SJCRH30 (cell line): ENCODE data around the gene ACBD6. TPM values are rescaled to one million over a fixed set of nuclear protein-coding genes. Genes with fewer than 3 reads are reported as not detected.
A peak's percentile ranks its signal among the peaks of the same experiment; 100 is the strongest.

Experiments
- DNase-seq, 2 experiments: peaks; one replicate each; pipeline ENCODE4 v3.0.0-alpha.2; 2015 to 2020
- H3K27ac ChIP-seq: fragments of 250-450 bp; sonication (Bioruptor Pico); 2 replicates; pipeline ENCODE4 v1.5.1; 2020; ENCODE audit warnings: mild to moderate bottlenecking, moderate library complexity
- H3K27me3 ChIP-seq: fragments of 250-450 bp; sonication (Bioruptor Pico); 2 replicates; pipeline ENCODE4 v1.5.1; 2020; ENCODE audit warnings: mild to moderate bottlenecking, moderate library complexity
- H3K36me3 ChIP-seq: fragments of 250-450 bp; sonication (Bioruptor Pico); 2 replicates; pipeline ENCODE4 v1.5.1; 2020; ENCODE audit warnings: mild to moderate bottlenecking, moderate library complexity
- H3K4me1 ChIP-seq: fragments of 250-450 bp; sonication (Bioruptor Pico); 2 replicates; pipeline ENCODE4 v1.5.1; 2020; ENCODE audit warnings: mild to moderate bottlenecking, moderate library complexity
- H3K4me3 ChIP-seq: fragments of 250-450 bp; sonication (Bioruptor Pico); 2 replicates; pipeline ENCODE4 v1.5.1; 2020; ENCODE audit warnings: mild to moderate bottlenecking, moderate library complexity
- H3K9me3 ChIP-seq: fragments of 250-450 bp; sonication (Bioruptor Pico); replicated peaks from 2 replicates; pipeline ENCODE4 v1.5.1; 2020; ENCODE audit warnings: mild to moderate bottlenecking, moderate library complexity
- total RNA-seq: library from RNA; depleted of rRNA; stranded (reverse); fragments of >200 nt; shearing (Covaris generic); gene quantifications from 2 replicates; pipeline ENCODE4 v1.2.3, GENCODE V29; 2014; rRNA removed

ACBD6 gene
- total RNA-seq, 1 experiment from 2014 or later, result 44.6 TPM

- Histone ChIP-seq H3K36me3 (no peaks in the 10 kb centered on the region), H3K4me1 (peaks cover 27% of the 10 kb centered on the region; the same call in 1 of the 2 replicates), H3K27ac (peak overlapping the region; percentile 76), H3K27me3 (no peaks in the 10 kb centered on the region), H3K9me3 (no peaks in the 10 kb centered on the region), H3K4me3 (no peak overlapping the region)
- DNase-seq, result peak; percentile 91 to 94
Observed at GRCh38 chr1:180248731-180249681, 253.4 kb downstream of the ACBD6 start.

DNA sequence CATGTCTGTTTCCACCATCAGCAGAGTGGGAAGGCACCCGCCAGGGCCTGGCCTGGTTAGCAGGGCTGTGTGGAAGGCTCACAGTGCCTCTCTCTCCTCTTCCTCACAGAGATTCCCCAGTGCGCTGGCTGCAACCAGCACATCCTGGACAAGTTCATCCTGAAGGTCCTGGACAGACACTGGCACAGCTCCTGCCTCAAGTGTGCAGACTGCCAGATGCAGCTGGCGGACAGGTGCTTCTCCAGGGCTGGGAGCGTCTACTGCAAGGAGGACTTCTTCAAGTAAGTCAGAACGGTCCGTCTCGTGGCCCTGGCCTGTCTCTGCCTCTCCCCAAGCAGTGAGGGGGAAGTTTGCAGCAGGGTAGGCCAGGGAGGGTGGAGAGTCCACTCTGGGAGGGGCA lies 254.2 kb downstream of the ACBD6 start:
- Histone ChIP-seq H3K4me3 (no peak overlapping the region), H3K4me1 (peaks cover 30% of the 10 kb centered on the region; the same call in 1 of the 2 replicates), H3K36me3 (no peaks in the 10 kb centered on the region), H3K27me3 (no peaks in the 10 kb centered on the region), H3K9me3 (no peaks in the 10 kb centered on the region), H3K27ac (peak overlapping the region; percentile 76)
- DNase-seq, result no peak

DNA sequence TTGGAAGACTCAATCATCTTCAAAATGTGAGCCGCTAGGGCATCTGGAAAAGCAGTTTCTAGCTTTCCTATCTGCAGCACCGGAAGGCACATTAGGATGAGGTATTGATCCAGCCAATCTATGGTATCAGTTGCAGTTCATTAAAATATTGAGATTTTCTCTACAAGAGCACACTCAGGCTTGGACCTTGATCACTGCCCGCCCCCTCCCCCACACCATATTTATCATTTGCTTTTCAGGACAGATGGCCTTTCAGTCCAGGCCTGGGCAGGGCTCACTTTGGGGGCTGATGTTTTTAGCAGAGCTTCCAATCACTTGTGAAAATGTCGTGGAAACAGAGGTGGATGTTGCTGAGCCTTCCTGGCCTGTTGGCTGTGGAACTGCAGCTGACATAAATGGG lies 254.8 kb downstream of the ACBD6 start:
- Histone ChIP-seq H3K27ac (no peak overlapping the region; the same call in 1 of the 2 replicates), H3K4me3 (no peak overlapping the region), H3K36me3 (no peaks in the 10 kb centered on the region), H3K9me3 (no peaks in the 10 kb centered on the region), H3K27me3 (no peaks in the 10 kb centered on the region), H3K4me1 (peaks cover 31% of the 10 kb centered on the region; the same call in 1 of the 2 replicates)
- no peak for DNase-seq

- H3K9me3 ChIP-seq, result no peaks in the 10 kb centered on the region
- no peak overlapping the region for H3K4me3 ChIP-seq
- no peaks in the 10 kb centered on the region for H3K36me3 ChIP-seq
- no peak for DNase-seq
- H3K27me3 ChIP-seq, result no peaks in the 10 kb centered on the region
- no peak overlapping the region for H3K27ac ChIP-seq
- H3K4me1 ChIP-seq, result peaks cover 31% of the 10 kb centered on the region; the same call in 1 of the 2 replicates
Observed at GRCh38 chr1:180247061-180247460, 255.3 kb downstream of the ACBD6 start.

DNA sequence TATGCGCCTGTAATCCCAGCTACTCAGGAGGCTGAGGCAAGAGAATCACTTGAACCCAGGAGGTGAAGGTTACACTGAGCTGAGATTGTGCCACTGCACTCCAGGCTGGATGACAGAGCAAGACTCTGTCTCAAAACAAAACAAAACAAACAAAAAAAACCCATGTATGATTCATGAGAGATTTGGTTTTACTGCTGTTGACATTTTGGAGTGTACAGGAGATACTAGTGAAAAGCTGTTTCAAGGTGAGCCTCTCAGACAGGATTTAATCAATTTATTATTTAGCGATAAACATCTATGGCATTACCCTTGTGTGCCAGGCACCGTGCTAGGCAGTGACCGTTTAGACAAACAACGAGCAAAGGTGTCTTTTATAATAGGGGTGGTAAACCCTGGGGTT lies 255.8 kb downstream of the ACBD6 start:
- no peak overlapping the region for H3K4me3 ChIP-seq
- no peak overlapping the region for H3K27ac ChIP-seq
- no peaks in the 10 kb centered on the region for H3K27me3 ChIP-seq
- no peak for DNase-seq
- H3K36me3 ChIP-seq, result no peaks in the 10 kb centered on the region
- no peaks in the 10 kb centered on the region for H3K9me3 ChIP-seq
- H3K4me1 ChIP-seq, result peaks cover 31% of the 10 kb centered on the region; the same call in 1 of the 2 replicates

DNA sequence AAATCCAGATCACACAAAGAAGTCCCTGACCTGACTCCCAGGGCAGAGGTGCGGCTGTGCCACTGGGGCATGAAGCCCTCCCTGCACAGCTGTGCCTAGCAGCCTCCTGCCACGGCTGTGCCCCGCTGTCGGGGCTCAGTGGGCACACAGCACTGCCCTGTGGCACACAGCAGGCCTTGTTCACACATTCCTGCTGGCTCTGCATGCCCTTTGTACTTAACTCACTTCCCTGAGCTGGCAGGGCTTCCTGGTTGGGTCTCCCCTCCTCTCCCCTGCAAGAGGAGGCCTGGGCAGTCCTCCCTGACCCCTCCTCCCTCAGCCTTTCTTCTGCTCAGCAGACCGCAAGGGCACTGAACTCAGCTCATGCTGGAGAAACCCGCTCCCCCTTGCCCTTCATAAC lies 257.5 kb downstream of the ACBD6 start:
- H3K9me3 ChIP-seq, result no peaks in the 10 kb centered on the region
- H3K4me3 ChIP-seq, result no peak overlapping the region
- no peaks in the 10 kb centered on the region for H3K27me3 ChIP-seq
- H3K27ac ChIP-seq, result no peak overlapping the region
- H3K36me3 ChIP-seq, result no peaks in the 10 kb centered on the region
- DNase-seq, result no peak
- H3K4me1 ChIP-seq, result peaks cover 24% of the 10 kb centered on the region; the same call in 1 of the 2 replicates

- Histone ChIP-seq H3K36me3 (no peaks in the 10 kb centered on the region), H3K9me3 (no peaks in the 10 kb centered on the region), H3K27me3 (no peaks in the 10 kb centered on the region), H3K27ac (no peak overlapping the region), H3K4me3 (no peak overlapping the region), H3K4me1 (peaks cover 15% of the 10 kb centered on the region; the same call in 1 of the 2 replicates)
- peak; percentile 56 to 75 for DNase-seq
Observed at GRCh38 chr1:180243517-180244221, 258.7 kb downstream of the ACBD6 start.

- DNase-seq, result peak in 1 of 2 experiments; percentile 24
Observed at GRCh38 chr1:180241716-180242544, 260.4 kb downstream of the ACBD6 start.

GRCh38 chr1:180239145-180240096 lies 263.0 kb downstream of the ACBD6 start:
- DNase-seq, result no peak
- Histone ChIP-seq H3K27ac (no peak overlapping the region), H3K9me3 (no peaks in the 10 kb centered on the region), H3K36me3 (no peaks in the 10 kb centered on the region), H3K27me3 (no peaks in the 10 kb centered on the region), H3K4me3 (no peak overlapping the region), H3K4me1 (peaks cover 4% of the 10 kb centered on the region; the same call in 1 of the 2 replicates)

More at GRCh38 chr1:180241716-180242544, 260.4 kb downstream of the ACBD6 start:
- no peaks in the 10 kb centered on the region for H3K9me3 ChIP-seq
- H3K4me3 ChIP-seq, result no peak overlapping the region
- peaks cover 4% of the 10 kb centered on the region; the same call in 1 of the 2 replicates for H3K4me1 ChIP-seq
- no peak overlapping the region for H3K27ac ChIP-seq
- no peaks in the 10 kb centered on the region for H3K36me3 ChIP-seq
- H3K27me3 ChIP-seq, result no peaks in the 10 kb centered on the region

GRCh38 chr1:180238675-180239074 lies 263.7 kb downstream of the ACBD6 start:
- H3K27ac ChIP-seq, result no peak overlapping the region
- H3K36me3 ChIP-seq, result no peaks in the 10 kb centered on the region
- H3K9me3 ChIP-seq, result no peaks in the 10 kb centered on the region
- H3K4me3 ChIP-seq, result no peak overlapping the region
- H3K27me3 ChIP-seq, result no peaks in the 10 kb centered on the region
- no peak for DNase-seq
- H3K4me1 ChIP-seq, result 0 out of 2 replicates have a peak, but pooled peaks cover 4% of the 10 kb centered on the region

Other genes starting within 250 kb of the ACBD6 start
- gene OVAAL, start 56.4 kb upstream of the ACBD6 start, total RNA-seq, result not detected in 2 replicates
- gene XPR1, start 129.4 kb upstream of the ACBD6 start, total RNA-seq, result 29.8 and 30.6 TPM in 2 replicates